Esophagus muscularis mucosa (tissue), 4 donors: ENCODE results near the gene HSPA1B. TPM values are rescaled to one million over a fixed set of nuclear protein-coding genes. Genes with fewer than 3 reads are reported as not detected.
"Not testable (repeated sequence)": the region's sequence is repeated elsewhere in the genome, so short reads cannot be mapped to it uniquely, and the experiment has no call there.

Experiments used
- DNase-seq: peaks from one replicate; pipeline ENCODE4 v3.0.0-alpha.2; 2017; ENCODE audit errors: extremely low spot score
- H3K27ac ChIP-seq, 4 donors: fragments of 200-600 bp; sonication (generic); replicated peaks in 1 of 4; 1 replicate in 3 of 4; 2 replicates in 1 of 4; pipeline ENCODE4 v1.5.1; 2016 to 2019; ENCODE audit warnings: mild to moderate bottlenecking in 1 of 4
- H3K27me3 ChIP-seq, 4 donors: fragments of 200-600 bp; sonication (generic); one replicate each; pipeline versions ENCODE4 v1.5.1 to v1.6.0; 2016 to 2019
- H3K36me3 ChIP-seq, 4 donors: fragments of 200-600 bp; sonication (generic); one replicate each; pipeline ENCODE4 v1.5.1; 2016 to 2019
- H3K4me1 ChIP-seq, 4 donors: fragments of 200-600 bp; sonication (generic); one replicate each; pipeline ENCODE4 v1.5.1; 2016 to 2019
- H3K4me3 ChIP-seq, 4 donors: fragments of 200-600 bp; sonication (generic); 1 replicate in 2 of 4; 2 replicates in 2 of 4; pipeline ENCODE4 v1.5.1; 2016 to 2019; ENCODE audit warnings: mild to moderate bottlenecking in 4 of 4, moderate library complexity in 1 of 4
- H3K9me3 ChIP-seq, 4 donors: fragments of 200-600 bp; sonication (generic); 1 replicate in 3 of 4; 2 replicates in 1 of 4; pipeline ENCODE4 v1.5.1; 2016 to 2019
- CTCF ChIP-seq, 3 experiments: fragments of 200-600 bp in 2 of 3; fragments of 450-650 bp in 1 of 3; sonication (generic) in 2 of 3; IDR thresholded peaks; one replicate each; pipeline ENCODE4 v1.5.1; 2017 to 2019; ENCODE audit warnings: antibody characterized with exemption in 3 of 3, mild to moderate bottlenecking in 2 of 3, moderate library complexity in 1 of 3
- EP300 ChIP-seq: sonication (generic); formaldehyde crosslinking; IDR thresholded peaks from one replicate; pipeline ENCODE4 v1.6.1; 2017; ENCODE audit warnings: antibody characterized with exemption
- POLR2A ChIP-seq: fragments of 450-650 bp; IDR thresholded peaks from one replicate; pipeline ENCODE4 v1.6.1; 2017; ENCODE audit warnings: antibody characterized with exemption, moderate library complexity, mild to moderate bottlenecking, low read depth
- POLR2AphosphoS5 ChIP-seq, 2 donors: sonication (generic); formaldehyde crosslinking; IDR thresholded peaks; one replicate each; pipeline ENCODE4 v1.6.1; 2017; ENCODE audit warnings: antibody characterized with exemption in 2 of 2
- WGBS: methylation state at CpG from one replicate; pipeline ENCODE4 v1.1.5; 2018; 5-methylcytosine and 5-hydroxymethylcytosine counted together
- intact Hi-C: fragments of 100-400 bp; cut with DNase I; formaldehyde crosslinking; loops from one replicate; pipeline ENCODE4 v1.15.1; 2023
- total RNA-seq, 4 donors: library from RNA; depleted of rRNA; stranded (reverse); fragments of >200 nt; gene quantifications; one replicate each; pipeline versions ENCODE4 v1.1.0 to v1.2.1, GENCODE V29; 2016

The HSPA1B gene
- total RNA-seq, 4 donors from 2014 or later, result 120 to 315 (median 274) TPM

GRCh38 chr6:31842053-31842452, 14.5 kb downstream of the HSPA1B start:
- Histone ChIP-seq H3K4me1 (peaks cover 17 to 21% (median 21%) of the 10 kb centered on the region in 4 donors), H3K4me3 (no peak overlapping the region), H3K27me3 (no peaks in the 10 kb centered on the region), H3K9me3 (no peaks in the 10 kb centered on the region), H3K36me3 (peaks cover 36 to 58% (median 40%) of the 10 kb centered on the region in 4 donors), H3K27ac (no peak overlapping the region)
- DNase-seq, result no peak
- WGBS, result 93% methylated on average over 9 of the region's 9 CpGs
- intact Hi-C loops, result no loop called here
- TF ChIP-seq CTCF (IDR thresholded peaks at IDR 0.05) (no peak), POLR2A (no peak), POLR2AphosphoS5 (IDR thresholded peaks at IDR 0.05) (no peak)

- H3K4me3 ChIP-seq, result no peak overlapping the region
- no peak overlapping the region for H3K27ac ChIP-seq
- peaks cover 12 to 34% (median 16%) of the 10 kb centered on the region in 4 donors for H3K36me3 ChIP-seq
- DNase-seq, result no peak
- no peaks in the 10 kb centered on the region for H3K9me3 ChIP-seq
- H3K4me1 ChIP-seq, result no peaks in the 10 kb centered on the region
- 87% methylated on average over 3 of the region's 3 CpGs for WGBS
- no peaks in the 10 kb centered on the region for H3K27me3 ChIP-seq
- TF ChIP-seq POLR2AphosphoS5 (IDR thresholded peaks at IDR 0.05) (no peak), EP300 (no peak)
- intact Hi-C loops, result no loop called here
Observed at GRCh38 chr6:31844507-31844906, 17.0 kb downstream of the HSPA1B start.

GRCh38 chr6:31847276-31847978, 19.9 kb downstream of the HSPA1B start:
- DNase-seq, result no peak
- 90% methylated on average over 2 of the region's 2 CpGs for WGBS
- Histone ChIP-seq H3K9me3 (no peaks in the 10 kb centered on the region), H3K36me3 (peaks cover 0 to 6% (median 0%) of the 10 kb centered on the region in 4 donors), H3K4me3 (no peak overlapping the region), H3K4me1 (no peaks in the 10 kb centered on the region), H3K27me3 (no peaks in the 10 kb centered on the region), H3K27ac (no peak overlapping the region)
- TF ChIP-seq POLR2A (no peak), POLR2AphosphoS5 (IDR thresholded peaks at IDR 0.05) (no peak), EP300 (no peak), CTCF (IDR thresholded peaks at IDR 0.05) (no peak)
- intact Hi-C loops, result no loop called here

- TF ChIP-seq EP300, result no peak
- no peak for TF ChIP-seq POLR2AphosphoS5 (IDR thresholded peaks at IDR 0.05)
- TF ChIP-seq CTCF (IDR thresholded peaks at IDR 0.05), result no peak
- TF ChIP-seq POLR2A, result no peak
- H3K9me3 ChIP-seq, result no peaks in the 10 kb centered on the region
- no peak overlapping the region for H3K27ac ChIP-seq
- H3K4me1 ChIP-seq, result no peaks in the 10 kb centered on the region
- 97% methylated on average over 2 of the region's 2 CpGs for WGBS
- no peak for DNase-seq
- no peak overlapping the region for H3K4me3 ChIP-seq
- intact Hi-C loops, result no loop called here
- H3K36me3 ChIP-seq, result no peaks in the 10 kb centered on the region
- no peaks in the 10 kb centered on the region for H3K27me3 ChIP-seq
Observed at GRCh38 chr6:31850765-31851484, 23.4 kb downstream of the HSPA1B start.

GRCh38 chr6:31851485-31851832, 23.9 kb downstream of the HSPA1B start:
- H3K4me1 ChIP-seq, result no peaks in the 10 kb centered on the region
- DNase-seq, result no peak
- no peaks in the 10 kb centered on the region for H3K27me3 ChIP-seq
- H3K9me3 ChIP-seq, result no peaks in the 10 kb centered on the region
- 86% methylated on average over 2 of the region's 2 CpGs for WGBS
- H3K4me3 ChIP-seq, result no peak overlapping the region
- TF ChIP-seq POLR2AphosphoS5 (IDR thresholded peaks at IDR 0.05) (no peak), CTCF (IDR thresholded peaks at IDR 0.05) (no peak), EP300 (no peak), POLR2A (no peak)
- H3K27ac ChIP-seq, result no peak overlapping the region
- H3K36me3 ChIP-seq, result no peaks in the 10 kb centered on the region
- intact Hi-C loops, result no loop called here

- DNase-seq, H3K27me3 ChIP-seq, H3K4me3 ChIP-seq, H3K4me1 ChIP-seq, H3K36me3 ChIP-seq, H3K9me3 ChIP-seq, intact Hi-C loops, H3K27ac ChIP-seq: not testable (repeated sequence)
- WGBS, result 88% methylated on average over 25 of the region's 35 CpGs
Observed at GRCh38 chr6:31851980-31852718, 24.6 kb downstream of the HSPA1B start.

- intact Hi-C loops, H3K27ac ChIP-seq, DNase-seq, H3K9me3 ChIP-seq, H3K4me3 ChIP-seq, H3K27me3 ChIP-seq: not testable (repeated sequence)
- WGBS, result 95% methylated on average over 8 of the region's 8 CpGs
- Histone ChIP-seq H3K4me1 (peaks cover 9 to 18% (median 11%) of the 10 kb centered on the region in 4 donors), H3K36me3 (peaks cover 15 to 48% (median 43%) of the 10 kb centered on the region in 4 donors)
Observed at GRCh38 chr6:31857774-31858173, 30.2 kb downstream of the HSPA1B start.
